ENCODE data around the gene ZNF467.

The ZNF467 gene

DNA sequence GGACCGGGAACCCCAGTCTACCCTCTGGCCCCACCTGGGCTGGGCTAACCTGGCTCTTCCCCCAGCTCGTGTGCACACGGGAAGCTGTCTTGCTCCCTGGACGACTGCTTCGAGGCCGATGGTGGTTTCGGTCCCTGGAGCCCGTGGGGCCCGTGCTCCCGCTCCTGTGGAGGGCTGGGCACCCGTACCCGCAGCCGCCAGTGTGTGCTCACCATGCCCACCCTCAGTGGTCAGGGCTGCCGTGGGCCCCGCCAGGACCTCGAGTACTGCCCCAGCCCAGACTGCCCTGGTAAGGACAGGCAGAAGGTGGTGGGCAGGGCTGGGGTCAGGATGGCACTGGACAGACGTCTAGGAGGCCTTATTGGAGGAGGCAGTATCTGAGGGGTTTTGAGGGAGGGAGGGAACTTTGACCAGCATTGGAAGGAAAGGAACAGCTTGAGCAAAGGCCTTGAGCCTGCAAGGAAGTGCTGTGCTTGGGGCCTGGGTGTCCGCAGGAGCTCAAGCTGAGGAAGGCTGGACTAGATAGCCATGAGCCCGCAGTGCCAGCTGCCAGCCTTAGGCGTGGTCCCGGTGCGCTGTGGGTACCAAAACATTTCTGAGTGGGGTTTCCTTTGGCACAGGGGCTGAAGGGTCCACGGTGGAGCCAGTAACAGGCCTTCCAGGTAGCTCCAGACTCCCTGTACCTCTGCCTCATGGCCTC lies 44.6 kb upstream of the ZNF467 start:
- H3K27ac ChIP-seq, result no peak overlapping the region
- TF ChIP-seq, protein P1, sequence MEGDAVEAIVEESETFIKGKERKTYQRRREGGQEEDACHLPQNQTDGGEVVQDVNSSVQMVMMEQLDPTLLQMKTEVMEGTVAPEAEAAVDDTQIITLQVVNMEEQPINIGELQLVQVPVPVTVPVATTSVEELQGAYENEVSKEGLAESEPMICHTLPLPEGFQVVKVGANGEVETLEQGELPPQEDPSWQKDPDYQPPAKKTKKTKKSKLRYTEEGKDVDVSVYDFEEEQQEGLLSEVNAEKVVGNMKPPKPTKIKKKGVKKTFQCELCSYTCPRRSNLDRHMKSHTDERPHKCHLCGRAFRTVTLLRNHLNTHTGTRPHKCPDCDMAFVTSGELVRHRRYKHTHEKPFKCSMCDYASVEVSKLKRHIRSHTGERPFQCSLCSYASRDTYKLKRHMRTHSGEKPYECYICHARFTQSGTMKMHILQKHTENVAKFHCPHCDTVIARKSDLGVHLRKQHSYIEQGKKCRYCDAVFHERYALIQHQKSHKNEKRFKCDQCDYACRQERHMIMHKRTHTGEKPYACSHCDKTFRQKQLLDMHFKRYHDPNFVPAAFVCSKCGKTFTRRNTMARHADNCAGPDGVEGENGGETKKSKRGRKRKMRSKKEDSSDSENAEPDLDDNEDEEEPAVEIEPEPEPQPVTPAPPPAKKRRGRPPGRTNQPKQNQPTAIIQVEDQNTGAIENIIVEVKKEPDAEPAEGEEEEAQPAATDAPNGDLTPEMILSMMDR (IDR thresholded peaks at IDR 0.05), result no peak
- TF ChIP-seq ZFX (IDR thresholded peaks at IDR 0.05; ENCODE audit: borderline replicate concordance), result no peak

DNA sequence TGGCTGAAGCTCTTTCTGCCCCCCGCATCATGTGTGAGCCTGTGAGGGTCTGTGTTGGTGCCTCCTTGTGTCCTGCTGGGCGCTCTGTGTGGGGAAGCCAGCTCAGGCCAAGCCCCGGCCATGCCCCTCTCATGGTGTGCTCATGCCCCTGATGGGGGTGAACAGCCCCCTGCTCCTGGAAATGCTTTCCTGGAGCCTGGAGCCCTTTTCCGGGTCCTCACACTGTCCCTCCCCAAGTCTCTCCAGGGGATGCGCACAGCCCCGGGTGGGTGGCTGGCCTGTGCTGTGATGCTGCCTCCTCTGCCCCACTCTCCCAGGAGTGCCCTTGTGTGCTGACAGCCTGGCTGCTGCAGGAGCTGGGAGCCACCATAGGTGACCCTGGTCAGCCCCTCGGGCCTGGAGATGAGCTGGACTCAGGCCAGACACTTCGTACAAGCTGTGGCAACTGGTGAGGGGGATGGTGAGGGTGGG lies 43.9 kb upstream of the ZNF467 start:
- TF ChIP-seq ZFX (IDR thresholded peaks at IDR 0.05; ENCODE audit: borderline replicate concordance), result no peak
- TF ChIP-seq, protein P1 (IDR thresholded peaks at IDR 0.05), result no peak
- no peak overlapping the region for H3K27ac ChIP-seq

DNA sequence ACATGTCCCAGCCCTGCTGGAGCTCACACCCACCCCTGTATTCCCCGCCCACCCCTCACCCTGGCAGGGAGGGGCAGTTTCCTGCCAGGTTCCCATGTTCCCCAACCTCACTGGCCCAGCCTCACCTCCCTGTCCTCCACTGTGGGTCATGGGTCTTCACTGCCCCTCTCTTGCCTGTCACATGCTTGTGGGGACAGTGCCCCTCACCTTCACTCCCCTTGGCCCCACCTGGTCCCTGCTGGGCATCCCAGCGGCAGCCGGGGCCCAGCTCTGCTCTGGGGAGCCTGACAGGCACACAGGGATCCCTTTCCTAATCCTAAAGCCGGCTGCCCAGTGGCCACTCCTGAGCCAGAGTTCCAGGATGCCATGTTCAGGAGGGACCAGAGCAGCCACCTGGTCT lies 43.4 kb upstream of the ZNF467 start:
- no peak for TF ChIP-seq ZFX (IDR thresholded peaks at IDR 0.05; ENCODE audit: borderline replicate concordance)
- TF ChIP-seq, protein P1 (IDR thresholded peaks at IDR 0.05), result no peak
- H3K27ac ChIP-seq, result no peak overlapping the region

DNA sequence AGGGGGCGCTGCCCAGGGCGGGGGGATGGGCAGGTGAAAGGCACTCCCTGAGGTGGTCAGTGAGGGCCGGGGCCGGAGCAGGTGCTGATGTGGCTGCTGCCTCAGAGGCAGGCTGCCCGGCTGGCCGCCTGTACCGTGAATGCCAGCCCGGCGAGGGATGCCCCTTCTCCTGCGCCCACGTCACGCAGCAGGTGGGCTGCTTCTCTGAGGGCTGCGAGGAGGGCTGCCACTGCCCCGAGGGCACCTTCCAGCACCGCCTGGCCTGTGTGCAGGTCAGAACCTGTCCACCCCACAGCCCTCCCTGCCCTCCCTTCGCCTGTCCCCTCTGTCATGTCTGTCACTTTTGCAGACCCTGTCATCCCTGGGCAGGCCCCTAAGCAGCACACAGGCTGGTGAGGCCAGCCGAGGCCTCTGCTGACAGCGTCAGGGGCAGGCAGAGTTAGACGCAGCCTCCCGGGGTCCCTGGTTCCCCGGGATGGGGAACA lies 42.9 kb upstream of the ZNF467 start:
- TF ChIP-seq ZFX (IDR thresholded peaks at IDR 0.05; ENCODE audit: borderline replicate concordance), result no peak
- TF ChIP-seq, protein P1 (IDR thresholded peaks at IDR 0.05), result no peak
- H3K27ac ChIP-seq, result no peak overlapping the region

DNA sequence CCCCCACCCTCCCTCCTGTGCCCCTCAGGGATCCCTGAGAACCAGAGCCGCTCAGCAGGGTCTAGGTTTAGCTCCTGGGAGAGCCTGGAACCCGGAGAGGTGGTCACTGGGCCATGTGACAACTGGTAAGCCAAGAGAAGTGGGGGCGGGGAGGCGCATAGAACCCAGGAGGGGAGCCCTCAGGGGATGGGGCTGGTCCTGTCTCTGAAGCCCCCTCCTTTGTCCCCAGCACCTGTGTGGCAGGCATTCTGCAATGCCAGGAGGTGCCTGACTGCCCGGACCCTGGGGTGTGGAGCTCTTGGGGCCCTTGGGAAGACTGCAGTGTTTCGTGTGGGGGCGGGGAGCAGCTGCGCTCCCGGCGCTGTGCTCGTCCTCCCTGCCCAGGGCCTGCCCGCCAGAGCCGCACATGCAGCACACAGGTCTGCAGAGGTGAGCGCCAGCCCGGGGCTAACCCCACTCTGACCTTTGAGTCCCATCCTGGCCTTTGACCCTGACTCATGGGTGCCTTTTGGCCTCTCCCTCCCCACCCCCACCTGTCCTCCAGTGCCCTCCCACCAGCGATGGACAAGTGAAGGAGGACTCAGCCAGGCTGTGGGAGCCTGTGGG lies 42.4 kb upstream of the ZNF467 start:
- no peak for TF ChIP-seq ZFX (IDR thresholded peaks at IDR 0.05; ENCODE audit: borderline replicate concordance)
- TF ChIP-seq, protein P1 (IDR thresholded peaks at IDR 0.05), result no peak
- H3K27ac ChIP-seq, result no peak overlapping the region

DNA sequence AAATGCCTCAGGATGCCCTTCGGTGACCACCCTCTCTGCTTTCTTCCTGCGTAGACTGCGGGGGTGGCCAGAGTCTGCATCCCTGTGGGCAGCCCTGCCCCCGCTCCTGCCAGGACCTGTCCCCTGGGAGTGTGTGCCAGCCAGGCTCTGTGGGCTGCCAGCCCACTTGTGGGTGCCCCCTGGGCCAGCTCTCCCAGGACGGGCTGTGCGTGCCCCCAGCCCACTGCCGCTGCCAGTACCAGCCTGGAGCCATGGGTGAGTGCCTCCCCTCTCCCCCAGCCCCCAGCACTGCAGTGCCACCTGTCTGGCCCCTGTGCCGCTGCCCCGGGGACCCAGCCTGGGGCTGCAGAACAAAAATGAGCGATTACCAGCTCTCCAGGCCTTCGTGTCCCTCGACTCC lies 41.7 kb upstream of the ZNF467 start:
- TF ChIP-seq, protein P1 (IDR thresholded peaks at IDR 0.05), result no peak
- no peak for TF ChIP-seq ZFX (IDR thresholded peaks at IDR 0.05; ENCODE audit: borderline replicate concordance)
- no peak overlapping the region for H3K27ac ChIP-seq

DNA sequence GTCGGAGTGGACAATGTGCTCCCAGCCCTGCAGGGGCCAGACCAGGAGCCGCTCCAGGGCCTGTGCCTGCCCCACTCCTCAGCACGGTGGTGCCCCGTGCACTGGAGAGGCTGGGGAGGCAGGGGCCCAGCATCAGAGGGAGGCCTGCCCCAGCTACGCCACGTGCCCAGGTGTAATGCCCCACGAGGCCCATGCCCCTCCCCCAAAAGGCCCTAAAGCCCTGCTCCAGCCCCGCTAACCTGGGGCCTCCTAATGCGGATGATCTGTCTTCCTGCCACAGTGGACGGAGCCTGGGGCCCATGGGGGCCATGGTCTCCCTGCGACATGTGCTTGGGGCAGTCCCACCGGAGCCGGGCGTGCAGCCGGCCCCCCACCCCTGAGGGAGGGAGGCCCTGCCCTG lies 41.1 kb upstream of the ZNF467 start:
- no peak overlapping the region for H3K27ac ChIP-seq
- TF ChIP-seq ZFX (IDR thresholded peaks at IDR 0.05; ENCODE audit: borderline replicate concordance), result no peak
- TF ChIP-seq, protein P1 (IDR thresholded peaks at IDR 0.05), result no peak

Data from 22Rv1 (cell line).